NCI-H1105 treated with DMSO at 0.1 percent for 48 hours (cell line): Measurements from ENCODE around the gene PANK1.

ENCODE experiments used
- DNase-seq: peaks from one replicate; lab custom pipeline; 2025; lab: John Stamatoyannopoulos, UW

Gene PANK1

DNA sequence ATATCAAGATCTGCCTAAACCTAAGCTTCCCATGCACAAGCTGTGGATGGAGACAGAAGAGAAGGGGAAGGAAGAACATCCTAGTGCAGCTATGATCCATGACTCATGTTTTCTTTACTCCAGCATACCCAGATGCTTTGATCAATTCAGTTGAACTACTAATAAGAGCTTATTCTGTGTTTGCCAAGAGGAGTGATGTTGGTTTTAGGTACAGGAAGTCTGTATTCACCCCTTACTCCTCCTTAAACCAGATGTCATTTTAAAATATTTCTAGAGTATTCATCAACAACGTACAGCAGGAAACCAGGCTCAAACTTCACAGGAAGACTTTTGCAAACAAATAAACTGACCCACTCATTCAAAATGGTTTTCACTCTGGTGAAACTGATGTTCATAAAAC, 29.2 kb downstream of the PANK1 start:
- DNase-seq, result no peak

DNA sequence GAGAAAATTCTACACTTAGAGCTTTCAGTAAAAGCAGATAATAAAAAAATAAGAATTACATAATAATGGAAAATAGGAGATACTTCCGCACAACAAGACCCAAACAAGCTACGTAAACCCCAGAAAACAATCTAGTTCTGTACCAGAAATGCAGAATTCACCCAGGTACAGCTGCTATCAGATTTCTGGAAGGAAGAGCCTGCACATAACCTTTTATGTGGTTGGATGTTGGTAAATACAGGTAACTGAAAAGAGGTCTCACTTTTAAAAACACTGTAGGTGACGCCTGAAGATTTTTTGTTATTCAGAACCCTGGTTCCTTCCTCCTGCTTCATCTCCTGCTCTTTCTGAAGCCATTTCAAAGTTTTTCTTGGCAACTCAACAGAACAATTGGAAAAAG, 29.9 kb downstream of the PANK1 start:
- DNase-seq, result no peak

- no peak for DNase-seq
These were observed 31.5 kb downstream of the PANK1 start for GRCh38 chr10:89613582-89613981.

- no peak for DNase-seq
These were observed 33.8 kb downstream of the PANK1 start for GRCh38 chr10:89611282-89611681.

DNA sequence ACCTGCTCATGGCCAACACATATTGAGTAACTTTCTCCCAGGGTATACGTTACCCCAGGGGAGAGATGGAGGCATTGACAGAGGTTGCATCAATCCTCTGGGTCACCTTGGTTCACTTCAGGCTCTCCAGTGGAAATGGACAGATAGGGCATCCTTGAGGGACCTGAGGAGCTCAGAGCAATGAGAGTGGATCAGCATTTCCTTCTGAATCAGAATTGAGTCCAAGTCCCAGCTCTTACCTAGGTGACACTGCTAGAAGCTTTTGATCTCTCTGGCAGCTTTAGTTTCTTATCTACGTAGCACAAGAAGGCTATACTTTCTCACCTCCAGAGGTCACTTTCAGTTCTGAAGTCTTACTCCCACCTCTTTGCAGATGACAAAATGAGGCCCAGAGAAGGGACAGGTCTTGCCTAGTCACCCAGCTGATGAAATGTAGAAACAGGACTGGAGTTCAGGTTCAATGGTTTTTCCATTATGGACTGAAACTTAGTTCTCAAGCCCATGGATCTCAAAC, 35.2 kb downstream of the PANK1 start:
- no peak for DNase-seq

DNA sequence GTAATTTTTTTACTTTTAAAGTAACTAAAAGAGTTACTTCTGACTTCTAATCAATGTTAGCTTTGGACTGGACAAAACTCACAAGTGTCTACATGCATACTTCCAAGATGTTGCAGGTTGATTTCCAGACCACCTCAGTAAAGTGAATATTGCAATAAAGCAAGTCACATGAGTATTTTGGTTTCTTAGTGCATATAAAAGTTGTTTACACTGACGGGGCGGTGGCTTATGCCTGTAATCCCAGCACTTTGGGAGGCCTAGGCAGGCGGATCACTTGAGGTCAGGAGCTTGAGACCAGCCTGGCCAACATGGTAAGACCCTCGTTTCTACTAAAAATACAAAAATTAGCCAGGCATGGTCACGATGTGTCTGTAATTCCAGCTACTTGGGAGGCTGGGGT, 40.8 kb downstream of the PANK1 start:
- no peak for DNase-seq

DNA sequence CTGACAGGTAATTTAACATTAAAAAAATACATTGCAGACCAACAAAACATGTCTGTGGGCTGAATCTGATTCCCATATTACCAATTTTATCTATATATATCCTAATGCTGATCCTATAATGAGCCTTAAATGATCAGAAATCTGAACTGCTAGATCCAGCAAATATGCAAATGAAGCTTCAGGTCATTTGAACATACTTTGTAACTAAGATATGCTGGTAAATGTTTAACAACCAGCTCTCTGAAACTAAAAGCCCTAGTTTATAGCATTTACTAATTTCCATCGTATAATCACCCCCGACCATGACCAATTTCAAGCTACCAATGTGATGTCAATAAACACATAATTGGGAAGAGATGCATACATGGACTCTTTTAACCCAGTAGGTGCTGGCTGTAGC, 42.1 kb downstream of the PANK1 start:
- no peak for DNase-seq

GRCh38 chr10:89601728-89602361, 43.2 kb downstream of the PANK1 start:
- DNase-seq, result no peak

DNA sequence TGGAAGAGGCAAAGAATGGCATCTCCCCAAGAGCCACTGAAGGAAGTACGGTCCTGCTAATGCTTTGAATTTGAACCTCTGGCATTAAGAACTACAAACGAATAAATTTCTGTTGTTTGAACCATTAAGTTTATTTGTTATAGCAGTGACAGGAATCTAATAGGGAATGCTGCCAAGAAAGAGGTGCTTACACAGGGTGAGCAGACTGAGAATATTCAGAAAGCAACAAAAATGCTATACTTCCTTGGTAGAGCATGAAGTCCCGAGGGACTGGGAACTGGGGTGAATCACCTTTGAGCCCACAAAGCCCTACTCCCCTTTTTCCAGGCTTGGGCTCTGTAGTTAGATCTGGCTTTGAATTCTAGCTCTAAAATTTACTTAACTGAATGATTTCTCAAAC, 45.0 kb downstream of the PANK1 start:
- DNase-seq, result no peak

GRCh38 chr10:89593043-89593442, 52.0 kb downstream of the PANK1 start:
- DNase-seq, result no peak

DNA sequence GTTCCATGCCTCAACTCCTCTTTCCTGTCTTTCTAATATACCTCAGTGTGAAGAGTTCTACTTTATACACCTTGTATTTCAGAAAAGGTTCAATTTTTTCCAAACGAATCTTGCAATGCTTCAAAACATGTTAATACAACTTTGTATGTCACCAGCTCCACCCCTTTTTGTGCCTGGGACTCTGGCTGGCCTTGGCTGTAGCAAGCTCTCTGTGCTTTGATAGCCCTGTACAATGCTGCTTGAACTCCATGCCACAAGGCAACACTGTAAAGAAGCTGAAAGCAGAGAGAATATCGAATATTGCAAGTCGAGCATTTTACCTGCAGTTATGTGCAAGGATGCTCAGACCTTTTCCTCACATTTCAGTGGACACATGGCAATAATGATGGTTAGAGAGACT, 52.5 kb downstream of the PANK1 start:
- no peak for DNase-seq

DNA sequence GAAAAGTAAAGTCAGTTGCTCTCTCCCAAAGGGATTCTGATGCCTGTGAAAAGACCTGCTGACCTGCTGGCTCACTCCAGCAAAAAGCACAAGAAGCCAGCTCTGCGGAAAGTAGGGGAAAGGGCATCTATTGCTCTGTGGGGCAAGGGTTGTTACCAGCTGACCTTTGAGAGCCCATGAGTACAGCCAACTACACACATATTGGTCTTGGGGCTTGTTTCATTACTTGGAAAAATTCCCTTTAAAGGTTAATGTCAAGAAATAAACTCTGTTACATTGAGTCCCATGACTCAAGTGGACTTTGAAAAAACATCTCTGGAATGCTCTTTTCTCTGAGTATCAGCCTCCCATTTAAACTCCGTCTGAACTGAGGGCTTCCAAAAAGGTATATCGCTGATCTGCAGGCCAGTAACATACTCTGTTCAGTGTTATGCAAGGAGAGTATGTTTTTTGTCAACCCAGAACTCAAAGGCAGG, 53.2 kb downstream of the PANK1 start:
- no peak for DNase-seq

DNA sequence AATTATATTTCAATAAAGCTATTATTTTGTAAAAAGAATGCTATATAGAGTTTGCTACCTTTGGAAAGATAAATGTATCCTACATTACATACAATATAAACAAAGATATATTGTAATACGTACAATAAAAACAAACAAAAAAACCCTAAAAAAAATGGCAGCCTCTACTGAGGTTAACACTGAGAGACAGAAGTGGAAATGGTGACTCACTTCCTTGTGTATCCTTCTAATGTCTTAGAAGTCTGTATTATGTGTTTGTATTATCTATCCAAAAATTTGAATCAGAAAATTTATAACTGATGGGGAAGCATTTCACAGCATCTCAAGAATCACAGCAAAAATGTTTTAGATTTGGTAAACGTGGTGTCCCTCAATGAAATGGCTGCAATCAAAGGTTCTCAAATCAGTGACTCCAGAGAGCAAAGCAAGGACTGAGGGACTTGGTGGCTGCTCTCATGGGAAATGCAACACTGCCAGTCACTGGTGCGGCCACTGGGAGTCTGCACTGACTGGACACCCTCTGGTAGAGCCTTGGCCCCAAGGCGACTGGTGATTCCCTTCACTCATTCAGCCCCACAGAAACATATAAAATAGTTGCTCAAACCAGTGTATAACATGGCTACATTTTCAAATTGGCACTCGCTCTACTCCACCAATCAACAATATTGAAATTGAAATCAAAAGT, 53.8 kb downstream of the PANK1 start:
- DNase-seq, result no peak

DNA sequence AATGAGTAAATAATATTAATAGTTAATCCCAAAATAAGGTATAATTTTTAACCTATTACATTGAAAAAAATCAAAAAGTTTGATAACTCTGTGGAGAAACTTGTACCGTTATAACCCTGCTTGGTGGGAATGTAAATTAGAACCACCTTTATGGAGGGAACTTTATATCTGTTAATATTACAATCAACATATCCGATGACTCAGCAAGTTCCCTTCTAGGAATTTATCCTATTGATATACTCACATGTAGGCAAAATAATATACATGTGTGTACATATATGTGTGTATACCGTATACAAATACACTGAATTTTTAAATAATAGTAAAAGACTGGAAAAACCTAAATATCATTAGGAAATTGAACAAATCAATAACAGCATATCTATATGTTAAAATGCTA, 54.7 kb downstream of the PANK1 start:
- DNase-seq, result no peak

GRCh38 chr10:89589101-89589720, 55.8 kb downstream of the PANK1 start:
- no peak for DNase-seq

GRCh38 chr10:89588671-89589070, 56.4 kb downstream of the PANK1 start:
- DNase-seq, result no peak

DNA sequence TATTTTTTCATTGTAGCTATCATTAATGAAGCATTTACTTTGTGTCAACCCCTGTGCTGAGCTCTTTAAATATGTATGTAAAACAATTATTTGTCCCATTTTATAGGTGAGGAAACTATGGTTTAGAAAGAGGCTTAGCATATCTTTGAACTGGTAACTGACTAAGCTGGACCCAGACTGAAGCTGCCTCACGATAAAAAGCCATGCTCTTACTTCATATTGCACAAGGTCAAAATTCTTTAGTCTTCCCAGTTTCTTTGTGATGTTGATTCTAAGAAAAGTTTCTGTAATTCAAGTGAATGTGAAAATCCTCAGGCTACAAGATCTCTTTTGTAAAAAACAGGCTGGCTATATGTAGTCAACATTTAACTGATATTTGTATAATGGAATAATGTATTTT, 63.0 kb downstream of the PANK1 start:
- DNase-seq, result no peak

GRCh38 chr10:89580243-89580642, 64.8 kb downstream of the PANK1 start:
- DNase-seq, result no peak

- DNase-seq, result no peak
These were observed 68.3 kb downstream of the PANK1 start for GRCh38 chr10:89576696-89577095.

DNA sequence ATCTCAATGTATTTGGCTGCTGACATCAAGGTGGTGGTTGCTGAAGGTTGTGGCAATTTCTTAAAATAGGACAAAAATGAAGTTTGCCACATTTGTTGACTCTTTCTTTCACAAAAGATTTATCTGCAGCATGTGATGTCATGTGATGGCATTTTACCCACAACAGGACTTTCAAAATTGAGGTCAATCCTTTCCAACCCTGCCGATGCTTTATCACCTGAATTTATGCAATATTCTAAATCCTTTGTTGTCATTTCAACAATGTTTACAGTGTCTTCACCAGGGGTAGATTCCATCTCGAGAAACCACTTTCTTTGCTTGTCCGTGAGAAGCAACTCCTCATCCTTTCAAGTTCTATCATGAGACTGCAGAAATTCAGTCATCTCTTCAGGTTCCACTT, 69.0 kb downstream of the PANK1 start:
- no peak for DNase-seq

DNA sequence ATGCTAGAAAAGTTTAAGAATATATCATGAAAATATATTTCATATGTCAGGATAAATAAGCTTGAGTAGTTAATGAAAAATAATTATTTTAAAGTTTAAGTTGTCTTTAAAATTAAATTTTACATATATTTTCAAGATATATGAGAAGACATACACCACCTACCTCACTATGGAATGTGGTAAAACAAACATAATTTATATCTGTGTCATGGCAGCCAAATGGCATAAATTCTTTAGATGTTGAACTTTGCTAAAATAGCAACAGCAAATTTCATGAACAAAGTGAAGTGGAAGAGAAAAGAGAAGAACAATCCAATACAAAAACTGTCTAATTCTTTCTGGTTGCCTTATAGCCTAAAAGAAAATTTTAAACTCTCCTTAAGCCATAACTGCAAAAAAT, 70.0 kb downstream of the PANK1 start:
- DNase-seq, result no peak

DNA sequence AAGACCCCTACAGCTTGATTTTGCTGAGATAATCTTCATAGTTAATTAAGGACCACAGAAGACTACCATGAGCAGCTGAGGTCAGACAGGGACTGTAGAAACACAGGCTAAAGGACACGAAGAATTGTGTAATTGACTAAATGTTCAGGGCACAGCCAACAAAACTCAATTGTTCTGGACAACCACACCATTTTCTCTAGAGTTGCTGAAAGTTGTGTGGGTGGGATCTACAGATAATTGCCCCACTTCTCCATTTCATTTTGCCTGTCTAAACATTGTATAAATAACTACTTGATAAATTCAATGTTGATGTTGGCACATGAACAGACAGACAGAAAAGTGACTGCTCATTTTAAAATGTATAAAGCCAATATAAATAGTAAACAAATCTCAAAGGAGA, 70.7 kb downstream of the PANK1 start:
- peak; percentile 2 for DNase-seq

- no peak for DNase-seq
These were observed 77.3 kb downstream of the PANK1 start for GRCh38 chr10:89567576-89568245.
